ENCODE data around the gene C10orf67. TPM values are rescaled to one million over a fixed set of nuclear protein-coding genes. Genes with fewer than 3 reads are reported as not detected.
"Not testable (repeated sequence)": the region's sequence is repeated elsewhere in the genome, so short reads cannot be mapped to it uniquely, and the experiment has no call there.

C10orf67 gene
- total RNA-seq, 1 experiment from 2014 or later, result 0.21 TPM

DNA sequence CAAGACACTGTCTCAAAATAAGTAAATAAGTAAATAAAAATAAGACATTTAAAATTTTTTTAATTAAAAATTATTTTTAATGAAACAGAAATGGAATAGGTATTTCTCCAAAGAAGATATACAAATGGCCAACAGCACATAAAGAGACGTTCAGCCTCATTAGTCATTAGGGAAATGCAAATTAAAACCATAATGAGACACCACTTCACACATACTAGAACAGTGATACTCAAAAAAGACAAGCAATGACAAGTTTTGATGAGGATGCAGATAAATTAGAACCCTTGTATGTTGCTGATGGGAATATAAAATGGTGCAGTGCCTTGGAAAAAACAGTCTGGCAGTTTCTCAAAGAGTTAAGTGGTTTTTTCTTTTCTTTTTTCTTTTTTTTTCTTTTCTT lies 26.5 kb upstream of the C10orf67 start:
- Mint-ChIP-seq H3K9me3 (ENCODE audit: unreplicated experiment) (peaks cover 11% of the 10 kb centered on the region), H3K4me3 (ENCODE audit: unreplicated experiment) (no peak overlapping the region), H3K36me3 (ENCODE audit: insufficient read depth, unreplicated experiment) (no peaks in the 10 kb centered on the region), H3K27ac (ENCODE audit: low read depth, unreplicated experiment) (no peak overlapping the region), H3K4me1 (ENCODE audit: insufficient read depth, unreplicated experiment) (peaks cover 32% of the 10 kb centered on the region), H3K27me3 (ENCODE audit: insufficient read depth, unreplicated experiment) (no peaks in the 10 kb centered on the region)
- intact Hi-C loops (cut with micrococcal nuclease), result no loop called here
- ChIA-PET POLR2A (no interaction called here), CTCF (no interaction called here)
- TF ChIP-seq, protein P1, sequence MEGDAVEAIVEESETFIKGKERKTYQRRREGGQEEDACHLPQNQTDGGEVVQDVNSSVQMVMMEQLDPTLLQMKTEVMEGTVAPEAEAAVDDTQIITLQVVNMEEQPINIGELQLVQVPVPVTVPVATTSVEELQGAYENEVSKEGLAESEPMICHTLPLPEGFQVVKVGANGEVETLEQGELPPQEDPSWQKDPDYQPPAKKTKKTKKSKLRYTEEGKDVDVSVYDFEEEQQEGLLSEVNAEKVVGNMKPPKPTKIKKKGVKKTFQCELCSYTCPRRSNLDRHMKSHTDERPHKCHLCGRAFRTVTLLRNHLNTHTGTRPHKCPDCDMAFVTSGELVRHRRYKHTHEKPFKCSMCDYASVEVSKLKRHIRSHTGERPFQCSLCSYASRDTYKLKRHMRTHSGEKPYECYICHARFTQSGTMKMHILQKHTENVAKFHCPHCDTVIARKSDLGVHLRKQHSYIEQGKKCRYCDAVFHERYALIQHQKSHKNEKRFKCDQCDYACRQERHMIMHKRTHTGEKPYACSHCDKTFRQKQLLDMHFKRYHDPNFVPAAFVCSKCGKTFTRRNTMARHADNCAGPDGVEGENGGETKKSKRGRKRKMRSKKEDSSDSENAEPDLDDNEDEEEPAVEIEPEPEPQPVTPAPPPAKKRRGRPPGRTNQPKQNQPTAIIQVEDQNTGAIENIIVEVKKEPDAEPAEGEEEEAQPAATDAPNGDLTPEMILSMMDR (IDR thresholded peaks at IDR 0.05; ENCODE audit: unreplicated experiment), result no peak
- BruUV-seq (replicated peaks), result no TSS peak
- no peak for DNase-seq (ENCODE audit: unreplicated experiment)

- DNase-seq (ENCODE audit: unreplicated experiment), result no peak
- H3K4me1 Mint-ChIP-seq (ENCODE audit: insufficient read depth, unreplicated experiment), result peaks cover 31% of the 10 kb centered on the region
- H3K4me3 Mint-ChIP-seq (ENCODE audit: unreplicated experiment), result no peak overlapping the region
- H3K27me3 Mint-ChIP-seq (ENCODE audit: insufficient read depth, unreplicated experiment), result no peaks in the 10 kb centered on the region
- no peak overlapping the region for H3K27ac Mint-ChIP-seq (ENCODE audit: low read depth, unreplicated experiment)
- ChIA-PET POLR2A (no interaction called here), CTCF (interaction anchor here (0.8 kb wide), 1 partner anchor 9 kb away, joined by 3 read pairs; no protein-coding TSS in a partner anchor)
- peaks cover 11% of the 10 kb centered on the region for H3K9me3 Mint-ChIP-seq (ENCODE audit: unreplicated experiment)
- intact Hi-C loops (cut with micrococcal nuclease), result no loop called here
- no TSS peak for BruUV-seq (replicated peaks)
- no peaks in the 10 kb centered on the region for H3K36me3 Mint-ChIP-seq (ENCODE audit: insufficient read depth, unreplicated experiment)
- TF ChIP-seq, protein P1 (IDR thresholded peaks at IDR 0.05; ENCODE audit: unreplicated experiment), result no peak
Observed at GRCh38 chr10:23370106-23370505, 25.5 kb upstream of the C10orf67 start.

DNA sequence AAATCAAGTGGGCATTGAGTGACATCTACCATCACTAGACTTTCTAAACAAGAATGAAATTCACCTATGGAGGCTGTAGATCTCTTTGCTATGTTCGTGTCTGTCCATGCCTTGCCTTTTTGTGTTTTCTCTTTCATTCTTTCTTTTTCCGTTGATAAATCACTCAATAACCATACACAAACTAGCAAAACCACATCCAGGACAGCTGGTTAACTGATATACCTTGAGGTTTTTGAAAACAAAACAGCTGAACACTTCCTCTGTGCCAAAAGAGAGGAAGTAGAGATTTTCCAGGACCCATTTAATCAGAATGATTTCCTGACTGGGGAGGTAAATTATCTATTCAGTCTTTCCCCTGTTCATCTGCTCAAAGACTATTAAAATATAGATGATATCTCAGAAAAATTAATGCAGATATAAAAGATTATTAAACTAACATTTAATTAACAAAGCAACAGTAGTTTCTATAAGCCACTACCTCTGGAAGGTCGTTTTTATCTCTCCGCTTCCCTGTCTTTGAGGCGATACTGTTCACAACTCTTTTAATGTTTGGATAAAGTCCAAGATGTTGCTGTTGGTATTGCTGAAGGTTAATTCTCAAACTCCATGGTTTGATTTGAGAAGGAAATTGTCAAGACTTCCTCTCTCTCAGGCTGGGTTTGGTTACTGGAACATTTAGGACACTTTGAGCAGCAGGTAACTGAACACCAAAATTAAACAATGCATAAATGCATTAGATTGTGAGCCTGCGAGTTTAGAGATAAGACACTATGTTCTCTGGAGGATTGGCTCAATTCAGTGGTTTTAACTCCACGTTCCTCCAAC lies 24.4 kb upstream of the C10orf67 start:
- peaks cover 34% of the 10 kb centered on the region for H3K4me1 Mint-ChIP-seq (ENCODE audit: insufficient read depth, unreplicated experiment)
- BruUV-seq (replicated peaks), result no TSS peak
- peaks cover 13% of the 10 kb centered on the region for H3K9me3 Mint-ChIP-seq (ENCODE audit: unreplicated experiment)
- intact Hi-C loops (cut with micrococcal nuclease), result no loop called here
- no peaks in the 10 kb centered on the region for H3K36me3 Mint-ChIP-seq (ENCODE audit: insufficient read depth, unreplicated experiment)
- H3K27me3 Mint-ChIP-seq (ENCODE audit: insufficient read depth, unreplicated experiment), result no peaks in the 10 kb centered on the region
- no peak overlapping the region for H3K27ac Mint-ChIP-seq (ENCODE audit: low read depth, unreplicated experiment)
- CTCF ChIA-PET, result no interaction called here
- POLR2A ChIA-PET, result interaction anchor here (1.6 kb wide), 1 partner anchor 9 kb away, joined by 5 read pairs; no protein-coding TSS in a partner anchor
- no peak for DNase-seq (ENCODE audit: unreplicated experiment)
- H3K4me3 Mint-ChIP-seq (ENCODE audit: unreplicated experiment), result no peak overlapping the region
- TF ChIP-seq, protein P1 (IDR thresholded peaks at IDR 0.05; ENCODE audit: unreplicated experiment), result no peak

DNA sequence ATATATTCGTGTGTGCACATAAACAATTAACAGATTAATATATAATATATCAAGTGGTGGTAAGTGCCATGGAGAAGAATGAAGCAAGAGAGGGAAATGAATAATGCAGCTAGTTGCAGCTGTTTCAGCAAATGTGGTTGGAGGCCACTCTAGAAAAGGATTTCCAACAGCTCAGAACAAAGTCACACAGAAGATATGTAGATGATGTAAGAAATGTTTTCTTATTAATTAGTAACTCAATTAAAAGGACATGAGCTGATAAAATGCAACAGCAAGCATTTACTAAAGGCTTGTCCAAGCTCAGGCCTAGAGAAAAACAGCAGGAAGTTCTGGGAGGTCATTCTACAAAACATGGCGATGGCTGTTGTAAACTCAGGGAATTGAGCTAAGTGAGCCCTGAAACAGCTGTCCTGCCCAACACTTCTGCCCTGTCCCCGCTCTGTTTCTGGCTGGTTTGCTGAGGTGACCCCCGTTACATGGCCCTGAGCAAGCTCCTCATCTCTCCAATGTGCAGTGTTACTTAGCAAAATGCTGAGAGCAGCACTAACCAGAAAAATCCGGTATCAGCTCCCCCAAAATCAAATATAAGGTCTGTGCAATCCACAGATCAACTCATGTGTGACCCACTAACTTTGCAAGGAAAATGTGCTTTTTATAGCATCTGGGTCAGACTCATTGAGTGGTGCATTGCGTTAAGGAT lies 23.4 kb upstream of the C10orf67 start:
- BruUV-seq (replicated peaks), result no TSS peak
- ChIA-PET POLR2A (interaction anchor here (1.1 to 2.8 kb wide), 4 partner anchors 8 to 73 kb away, joined by 3 to 14 read pairs (median 4); no protein-coding TSS in a partner anchor), CTCF (interaction anchor here (0.6 to 1.1 kb wide), 4 partner anchors 15 to 1189 kb away, joined by 3 to 4 read pairs (median 4); no protein-coding TSS in a partner anchor)
- H3K27ac Mint-ChIP-seq (ENCODE audit: low read depth, unreplicated experiment), result no peak overlapping the region
- TF ChIP-seq, protein P1 (IDR thresholded peaks at IDR 0.05; ENCODE audit: unreplicated experiment), result no peak
- H3K4me1 Mint-ChIP-seq (ENCODE audit: insufficient read depth, unreplicated experiment), result peaks cover 24% of the 10 kb centered on the region
- no peaks in the 10 kb centered on the region for H3K36me3 Mint-ChIP-seq (ENCODE audit: insufficient read depth, unreplicated experiment)
- no peak for DNase-seq (ENCODE audit: unreplicated experiment)
- H3K4me3 Mint-ChIP-seq (ENCODE audit: unreplicated experiment), result no peak overlapping the region
- intact Hi-C loops (cut with micrococcal nuclease), result no loop called here
- H3K27me3 Mint-ChIP-seq (ENCODE audit: insufficient read depth, unreplicated experiment), result no peaks in the 10 kb centered on the region
- H3K9me3 Mint-ChIP-seq (ENCODE audit: unreplicated experiment), result peaks cover 4% of the 10 kb centered on the region

- Mint-ChIP-seq H3K27ac (ENCODE audit: low read depth, unreplicated experiment) (peak overlapping the region; percentile 73), H3K4me1 (ENCODE audit: insufficient read depth, unreplicated experiment) (peaks cover 22% of the 10 kb centered on the region)
- DNase-seq (ENCODE audit: unreplicated experiment), result peak; percentile 76
- H3K27me3 Mint-ChIP-seq (ENCODE audit: insufficient read depth, unreplicated experiment); H3K9me3 Mint-ChIP-seq (ENCODE audit: unreplicated experiment); BruUV-seq (replicated peaks); H3K36me3 Mint-ChIP-seq (ENCODE audit: insufficient read depth, unreplicated experiment); H3K4me3 Mint-ChIP-seq (ENCODE audit: unreplicated experiment); intact Hi-C loops (cut with micrococcal nuclease): not testable (repeated sequence)
- ChIA-PET CTCF (interaction anchor here (0.6 to 0.9 kb wide), 3 partner anchors 20 to 81 kb away, joined by 3 to 5 read pairs (median 4); partner anchors contain the start of gene C10orf67), POLR2A (interaction anchor here (0.7 to 2.8 kb wide), 13 partner anchors 10 to 1084 kb away, joined by 3 to 16 read pairs (median 7); partner anchors contain the start of genes C10orf67 and OTUD1)
Observed at GRCh38 chr10:23365417-23366030, 20.9 kb upstream of the C10orf67 start.
